ENCODE data around the gene IMPACT.

Gene IMPACT

DNA sequence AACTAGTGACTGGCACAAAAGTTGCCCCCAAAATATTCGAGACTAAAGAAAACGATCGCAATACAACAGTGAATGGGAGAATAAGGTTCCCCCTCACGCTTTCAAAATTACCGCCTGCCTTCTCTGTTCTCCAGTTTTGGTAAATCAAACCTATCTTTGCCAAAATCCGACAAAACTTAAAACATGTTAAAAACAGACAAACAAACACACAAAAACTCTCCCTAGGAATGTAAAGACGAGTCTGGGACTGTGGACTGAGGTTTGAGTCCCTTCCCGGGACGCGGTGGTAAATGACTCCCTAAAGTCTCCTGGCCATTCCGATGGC is 435 bp upstream of the IMPACT start:
- no peak for DNase-seq

DNA sequence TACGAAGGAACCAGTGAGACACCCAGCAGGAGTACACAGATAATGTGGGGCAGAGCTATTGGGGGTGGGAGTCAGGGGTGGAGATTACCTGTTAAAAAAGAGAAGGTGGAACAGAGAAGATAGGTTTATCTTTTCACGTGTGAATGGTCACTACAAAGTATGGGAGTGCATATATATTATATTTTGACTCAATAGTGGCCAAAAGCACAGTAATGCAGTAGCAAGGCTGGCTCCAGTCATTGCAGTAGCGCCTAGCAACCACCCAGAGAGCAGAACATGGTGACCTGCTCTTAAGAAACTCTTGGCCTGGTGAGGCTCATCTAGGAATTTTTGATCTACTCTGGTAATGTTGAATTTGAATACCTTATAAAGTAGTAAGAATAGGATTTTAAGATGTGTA is 1.0 kb downstream of the IMPACT start:
- DNase-seq = no peak

GRCh38 chr18:24428709-24429108 is 2.2 kb downstream of the IMPACT start:
- DNase-seq = no peak

- no peak for DNase-seq
Observed at GRCh38 chr18:24429188-24429587, 2.7 kb downstream of the IMPACT start.

DNA sequence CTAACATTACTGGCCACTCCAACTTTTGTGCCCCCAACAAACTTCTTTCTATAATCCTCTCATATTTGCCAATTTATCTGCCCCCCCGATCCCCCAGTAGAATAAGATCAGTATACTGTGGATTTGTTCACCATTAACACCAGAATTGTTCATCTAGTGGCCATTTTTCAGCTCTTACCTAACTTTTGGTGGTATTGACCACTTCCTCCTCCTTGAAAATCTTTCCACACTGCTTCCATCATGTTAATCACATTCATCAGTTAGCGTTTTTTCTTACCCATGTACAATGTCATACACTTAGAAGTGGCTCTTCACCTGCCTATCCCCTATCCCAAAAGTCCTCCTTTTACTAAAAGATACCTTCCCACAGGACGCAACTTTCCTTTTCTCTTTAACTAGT is 6.1 kb downstream of the IMPACT start:
- DNase-seq = no peak

DNA sequence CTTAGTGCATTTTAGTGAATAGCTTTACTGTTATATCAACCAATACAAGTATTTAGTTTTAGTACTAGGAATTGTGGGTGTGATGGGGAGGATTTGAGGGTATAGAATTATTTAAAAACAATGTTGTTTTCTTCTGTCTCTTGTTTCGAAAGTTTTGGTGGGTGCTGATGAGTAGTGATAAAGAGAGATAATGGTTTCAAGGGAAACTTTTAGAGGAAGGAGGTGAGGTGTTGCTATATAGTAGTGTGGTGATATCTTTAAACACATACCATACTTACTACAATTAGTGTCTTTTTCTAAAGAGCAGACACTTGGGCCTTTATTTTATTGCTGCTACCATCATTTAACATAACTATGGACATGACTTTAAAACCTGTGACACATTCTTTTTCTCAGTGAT is 10.5 kb downstream of the IMPACT start:
- DNase-seq = no peak

DNA sequence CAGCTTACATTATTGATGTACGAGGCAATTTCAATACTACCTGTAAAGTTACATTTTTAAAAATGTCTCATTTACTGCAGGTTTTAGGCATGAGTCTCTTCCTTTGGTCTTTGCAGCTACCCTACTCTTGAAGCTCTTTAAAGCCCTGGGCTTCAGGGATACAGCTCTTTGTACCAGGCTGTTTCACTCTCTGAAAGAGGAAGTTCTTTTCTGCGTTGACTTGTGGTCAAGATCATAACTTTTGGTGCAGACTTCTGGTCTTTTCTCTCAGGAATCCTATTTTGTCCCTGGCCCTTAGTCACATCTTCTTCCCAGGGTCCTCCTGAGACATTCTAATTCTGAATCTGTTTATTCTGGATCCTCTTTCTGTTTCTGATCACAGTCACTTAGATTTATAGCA is 17.4 kb downstream of the IMPACT start:
- DNase-seq = no peak

DNA sequence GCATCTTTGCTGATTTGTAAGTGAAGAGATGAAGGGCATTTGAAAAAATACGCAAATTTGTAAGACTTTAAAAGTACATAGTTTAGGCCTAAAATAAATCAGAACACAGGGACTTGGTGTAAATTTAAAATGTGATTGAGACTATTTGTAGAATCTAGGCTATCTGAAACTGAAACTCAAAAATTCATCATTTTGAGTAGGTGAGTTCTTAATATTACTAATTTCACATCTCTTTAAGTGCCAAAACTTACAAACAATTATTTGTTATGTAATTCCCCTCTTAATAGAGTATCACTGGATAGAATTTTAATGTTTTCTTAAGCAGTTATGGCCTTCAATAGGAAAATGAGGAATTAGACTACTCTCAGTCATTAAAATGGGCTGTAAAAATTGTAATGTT is 20.0 kb downstream of the IMPACT start:
- no peak for DNase-seq

DNA sequence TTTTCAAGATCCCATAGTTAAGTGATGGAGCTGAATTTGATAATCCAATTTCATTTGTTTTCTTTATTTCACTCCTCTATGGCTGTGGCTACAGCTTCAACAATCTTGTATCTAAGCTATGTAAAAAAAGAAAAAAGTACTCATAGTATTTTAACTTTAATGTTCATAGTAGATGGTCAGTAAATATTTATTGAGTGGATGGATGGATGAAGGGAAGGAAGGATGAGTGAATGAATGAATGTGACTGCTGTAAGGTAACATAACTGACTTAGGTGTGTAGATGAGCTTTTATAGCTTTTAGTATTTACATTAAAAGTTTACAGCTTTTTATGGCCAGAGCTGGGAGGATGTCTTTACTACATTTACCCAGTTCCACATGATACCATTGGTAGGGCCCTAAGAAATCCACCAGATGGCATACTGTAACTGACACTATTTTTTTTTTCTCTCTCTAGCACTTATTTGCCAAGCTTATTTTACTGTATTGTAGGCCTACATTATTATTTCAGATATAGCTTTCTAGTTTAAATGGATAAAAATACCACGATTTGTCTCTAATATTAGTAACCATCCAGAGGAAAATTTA is 20.6 kb downstream of the IMPACT start:
- no peak for DNase-seq

- no peak for DNase-seq
Observed at GRCh38 chr18:24447961-24448360, 21.5 kb downstream of the IMPACT start.

GRCh38 chr18:24456549-24456948 is 30.1 kb downstream of the IMPACT start:
- no peak for DNase-seq

DNA sequence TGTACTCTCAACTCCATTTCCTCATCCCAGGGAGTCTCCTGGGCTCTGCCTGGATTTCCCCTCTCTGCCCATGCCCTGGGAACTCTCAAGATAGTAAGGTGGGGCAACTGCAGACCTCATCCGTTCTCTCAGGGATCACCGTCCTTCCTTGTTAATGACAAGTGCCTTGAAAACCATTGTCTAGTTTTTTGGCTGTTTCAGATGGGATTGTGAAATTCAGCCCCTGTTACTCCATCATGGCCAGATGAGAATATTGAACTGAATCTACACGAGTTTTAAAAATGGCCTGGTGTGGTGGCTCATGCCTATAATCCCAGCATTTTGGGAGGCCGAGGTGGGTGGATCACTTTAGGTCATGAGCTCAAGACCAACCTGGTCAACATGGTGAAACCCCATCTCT is 33.3 kb downstream of the IMPACT start:
- no peak for DNase-seq

- DNase-seq = no peak
Observed at GRCh38 chr18:24460388-24460787, 33.9 kb downstream of the IMPACT start, which contains the start of gene HRH4. Gene HRH4, plus strand, starts transcription at chr18:24460637. Its CDS starts 92 bp downstream, at chr18:24460729.

DNA sequence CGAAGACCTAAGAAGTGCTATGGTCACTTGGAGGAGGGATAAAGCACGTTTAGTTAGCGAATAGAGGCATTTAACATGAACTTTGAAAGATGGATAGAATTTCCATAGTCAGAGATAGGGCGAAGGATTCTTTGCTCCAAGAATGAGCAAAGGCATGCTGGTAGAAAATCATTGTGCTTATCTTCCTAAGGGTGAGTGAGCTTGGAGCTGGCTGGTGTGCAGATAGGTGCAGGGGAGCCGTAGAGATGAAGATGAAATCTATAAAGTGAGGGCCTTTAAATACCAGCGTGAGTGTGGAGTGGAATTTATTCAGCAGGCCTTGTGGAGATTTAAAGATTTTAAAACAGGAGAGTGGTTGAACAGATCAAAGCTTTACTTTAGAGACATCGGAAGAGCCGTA is 35.5 kb downstream of the IMPACT start:
- DNase-seq = no peak

DNA sequence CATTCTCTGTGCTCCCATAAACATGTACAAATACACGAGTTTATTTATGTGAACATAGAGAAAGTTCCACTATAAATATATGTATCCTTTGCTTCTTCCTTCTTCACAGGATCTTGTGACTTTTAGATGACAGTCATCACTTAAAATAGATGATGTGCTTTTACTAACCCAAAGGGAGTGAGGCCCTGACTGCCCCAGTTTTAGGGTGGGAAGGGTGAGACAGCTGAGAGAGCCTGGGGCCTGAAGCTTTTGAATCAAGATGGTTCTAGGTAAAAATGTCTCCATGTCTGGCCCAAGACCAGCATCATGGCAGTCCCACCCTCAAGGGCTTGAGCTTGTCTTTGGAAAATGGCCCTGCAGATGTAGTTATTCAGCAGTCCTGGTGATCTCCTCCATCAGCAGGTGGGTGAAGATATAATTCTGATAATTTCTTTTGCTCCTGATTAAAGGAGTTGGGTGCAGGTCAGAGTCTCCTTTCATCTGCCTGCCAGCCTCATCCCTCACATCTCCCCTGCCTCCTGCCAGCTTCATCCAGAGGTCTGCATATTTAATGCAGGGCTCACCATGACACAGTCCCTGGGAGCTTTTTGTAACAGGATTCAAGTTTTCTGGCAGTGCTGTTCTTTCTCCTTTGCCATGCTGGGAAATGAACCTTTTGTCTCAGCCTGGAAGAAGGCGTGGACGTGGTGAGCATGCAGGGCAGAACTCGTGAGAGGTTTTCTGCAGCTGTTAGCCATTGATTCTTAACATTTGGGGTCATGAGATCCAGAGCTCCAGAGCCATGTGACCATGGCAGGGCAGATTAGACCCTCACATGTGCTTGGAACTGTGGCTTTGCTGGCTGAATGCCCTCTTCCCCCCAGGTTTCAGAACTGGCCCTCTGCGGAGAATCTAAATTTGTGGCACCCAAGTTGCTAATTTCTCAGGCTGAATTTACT is 36.6 kb downstream of the IMPACT start:
- no peak for DNase-seq

GRCh38 chr18:24465486-24465885 is 39.0 kb downstream of the IMPACT start:
- no peak for DNase-seq

- no peak for DNase-seq
Observed at GRCh38 chr18:24466771-24467170, 40.3 kb downstream of the IMPACT start.

GRCh38 chr18:24470022-24470618 is 43.6 kb downstream of the IMPACT start:
- no peak for DNase-seq

DNA sequence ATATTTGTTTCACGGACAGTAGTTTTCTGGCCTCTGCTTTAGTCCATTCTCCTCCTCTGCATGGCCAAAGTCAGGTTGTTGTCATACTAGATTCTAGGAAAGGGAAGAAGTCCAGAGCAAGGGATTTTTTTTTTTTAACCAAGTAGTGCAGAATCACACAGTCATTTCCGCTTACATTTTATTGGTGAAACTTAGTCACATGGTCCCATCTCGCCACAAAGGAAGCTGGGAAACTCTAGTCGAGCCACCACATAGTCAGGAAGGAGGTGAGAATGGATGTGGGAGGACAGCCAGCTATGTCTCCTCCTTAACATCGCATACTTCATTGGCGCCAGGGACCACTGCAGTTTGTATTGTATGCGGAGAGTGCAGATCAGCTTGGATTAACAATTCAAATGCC is 44.3 kb downstream of the IMPACT start:
- DNase-seq = no peak

- no peak for DNase-seq
Observed at GRCh38 chr18:24472591-24472990, 46.1 kb downstream of the IMPACT start.

DNA sequence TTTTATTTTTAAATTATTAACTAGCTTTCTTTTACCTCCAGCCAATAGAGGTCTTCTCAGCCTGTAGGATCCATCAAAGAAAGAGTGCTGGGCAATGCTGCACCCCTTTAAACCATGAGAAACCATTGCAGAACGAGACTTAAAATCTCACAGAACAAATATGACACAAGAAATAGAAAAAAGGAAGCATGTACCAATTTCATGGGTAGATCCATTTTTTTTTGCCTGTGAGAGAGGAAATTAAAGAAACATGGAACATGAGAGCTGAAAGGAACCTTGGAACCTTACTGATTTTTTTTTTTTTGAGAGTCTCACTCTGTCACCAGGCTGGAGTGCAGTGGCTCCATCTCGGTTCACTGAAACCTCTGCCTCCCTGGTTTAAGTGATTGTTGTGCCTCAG is 47.9 kb downstream of the IMPACT start:
- no peak for DNase-seq

DNA sequence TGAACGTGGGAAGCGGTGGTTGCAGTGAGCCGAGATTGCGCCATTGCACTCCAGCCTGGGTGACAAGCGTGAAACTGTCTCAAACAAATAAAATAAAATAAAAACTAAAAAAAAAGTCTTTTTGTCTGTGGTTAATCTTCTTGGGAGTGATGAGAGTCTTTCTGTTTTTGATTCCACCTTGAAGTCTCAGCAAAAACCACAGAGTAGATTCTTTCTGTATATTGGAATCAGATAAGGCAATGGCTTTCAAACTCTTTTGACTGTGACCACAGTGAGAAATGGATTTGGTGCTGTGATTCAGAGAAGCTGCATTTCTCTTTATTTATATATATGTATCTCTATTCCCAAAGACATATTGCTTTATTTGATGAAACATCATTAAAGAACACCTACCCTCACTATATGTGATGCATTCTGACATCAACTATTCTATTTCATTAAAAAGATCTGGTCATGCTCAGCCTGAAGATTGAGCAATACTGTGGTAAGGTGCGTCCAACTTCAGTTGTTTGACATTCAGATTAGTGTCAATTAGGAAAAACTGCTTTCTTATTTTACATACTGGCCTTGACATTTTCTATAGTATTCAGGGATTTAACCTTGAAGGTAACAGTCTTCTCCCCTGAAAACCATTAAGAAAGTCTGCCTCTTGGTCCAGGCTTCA is 49.6 kb downstream of the IMPACT start:
- DNase-seq = no peak

DNA sequence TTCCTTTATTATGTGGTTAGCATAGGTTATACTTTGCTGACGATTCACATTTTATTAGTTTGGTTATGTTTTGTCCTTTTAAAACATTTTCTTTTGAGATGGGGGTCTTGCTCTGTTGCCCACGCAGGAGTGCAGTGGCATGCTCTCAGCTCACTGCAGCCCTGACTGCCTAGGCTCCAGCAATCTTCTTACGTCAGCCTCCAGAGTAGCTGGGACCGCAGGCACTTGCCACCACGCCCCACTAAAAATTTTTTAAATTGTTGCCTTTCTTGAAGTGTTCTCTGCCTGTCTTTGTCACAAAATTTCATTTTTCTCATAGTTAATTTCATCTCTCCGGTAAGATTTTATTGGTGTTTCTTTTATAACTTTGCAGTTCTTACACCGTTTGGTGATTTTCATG is 52.9 kb downstream of the IMPACT start:
- no peak for DNase-seq

GRCh38 chr18:24482821-24483220 is 56.4 kb downstream of the IMPACT start:
- DNase-seq = no peak

Measured in stimulated activated CD4-positive, alpha-beta T cell treated with anti-CD3 and anti-CD28 coated beads, Interleukin-2, amount 100 ng/mL, for 24 hours (primary cell).